HG02973 (cell line): ENCODE measurements around the gene CREB5.

Experiments used
- ATAC-seq: cut with Tn5 transposase; IDR thresholded peaks from one replicate; pipeline ENCODE4 v1.9.1; 2021; ENCODE audit warnings: moderate library complexity; ENCODE audit not compliant: unreplicated experiment

CREB5 gene

DNA sequence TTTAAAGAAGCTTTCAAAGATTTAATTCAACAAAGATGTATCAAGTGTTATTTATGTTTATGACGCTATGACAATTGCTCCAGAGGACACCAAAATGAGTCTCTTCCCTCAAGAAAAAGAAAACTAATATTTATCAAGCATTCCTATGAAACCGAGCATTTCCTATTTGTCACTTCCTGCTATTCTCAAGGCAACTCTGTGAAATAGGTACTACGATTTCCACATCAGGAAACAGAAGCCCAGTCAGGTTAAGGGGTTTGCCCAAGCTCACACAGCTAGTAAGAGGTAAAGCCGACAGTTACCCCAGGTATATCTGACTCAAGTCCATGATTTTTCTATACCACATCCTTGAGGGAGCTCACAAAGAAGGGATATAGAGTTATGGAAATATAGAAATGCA lies 459.9 kb downstream of the CREB5 start:
- no peak for ATAC-seq

DNA sequence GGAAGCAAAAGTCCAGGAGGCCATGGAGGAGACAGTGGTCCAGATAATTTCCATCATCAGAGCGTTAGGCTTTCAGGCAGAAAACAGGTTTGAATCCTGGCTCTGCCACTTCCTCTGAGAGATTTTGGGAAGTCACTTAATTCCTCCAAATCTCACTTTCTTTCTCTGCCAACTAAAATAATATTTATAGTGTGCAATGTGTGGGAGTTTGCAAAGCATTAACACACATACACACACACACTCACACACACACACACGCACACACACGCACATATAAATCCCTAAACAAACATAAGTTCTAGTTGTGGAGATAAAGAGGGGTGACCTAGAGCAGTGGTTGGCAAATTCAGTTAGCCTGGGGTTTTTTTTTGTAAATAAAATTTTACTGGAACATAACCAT lies 461.0 kb downstream of the CREB5 start:
- ATAC-seq: no peak

- no peak for ATAC-seq
Measured at GRCh38 chr7:28874001-28874400, 461.7 kb downstream of the CREB5 start.
